Measurements from ENCODE around the gene DLGAP1.

DNA sequence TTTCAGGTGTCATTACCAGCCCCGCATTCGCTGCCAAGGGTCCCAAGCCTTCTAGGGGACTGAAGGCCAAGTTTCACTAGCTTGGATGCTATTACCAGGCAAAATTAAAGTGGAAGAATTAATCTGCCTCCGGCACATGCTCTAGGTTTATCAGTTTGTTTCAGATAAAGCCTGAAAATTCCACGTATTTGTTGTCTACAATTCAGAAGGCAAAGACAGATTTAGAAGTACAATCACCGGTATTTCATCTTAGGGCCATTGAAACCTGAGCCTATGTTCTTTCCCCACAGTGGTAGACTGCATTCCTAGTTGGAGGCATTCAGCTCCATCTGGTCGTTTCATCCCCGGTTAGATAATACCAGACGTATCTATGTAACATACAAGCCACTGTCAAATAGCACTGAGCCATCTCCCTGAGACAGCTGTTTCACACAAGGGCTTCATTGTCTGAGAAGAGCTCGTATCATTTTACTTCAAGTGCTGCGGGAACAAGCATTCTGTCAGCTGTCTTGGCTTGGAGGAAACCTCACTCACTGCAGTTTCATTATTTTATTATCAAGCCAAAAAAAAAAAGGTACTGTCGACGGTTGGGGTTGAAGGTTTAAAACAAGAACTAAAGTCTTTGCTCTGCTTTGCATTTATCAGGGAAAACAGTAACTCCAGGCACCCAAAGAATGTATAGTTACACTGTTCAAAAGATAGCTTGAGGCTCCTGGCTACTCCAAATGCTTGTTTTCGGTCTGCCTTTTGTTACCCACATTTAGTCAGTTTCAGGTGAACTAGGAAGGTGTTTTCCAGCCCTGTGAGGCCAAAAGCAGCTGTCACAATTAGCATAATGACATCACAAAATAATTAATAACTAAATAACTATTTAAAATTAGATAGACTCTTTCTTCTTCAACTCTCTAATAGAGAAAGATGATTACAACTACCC, 928.4 kb downstream of the DLGAP1 start:
- TF ChIP-seq, protein P1, sequence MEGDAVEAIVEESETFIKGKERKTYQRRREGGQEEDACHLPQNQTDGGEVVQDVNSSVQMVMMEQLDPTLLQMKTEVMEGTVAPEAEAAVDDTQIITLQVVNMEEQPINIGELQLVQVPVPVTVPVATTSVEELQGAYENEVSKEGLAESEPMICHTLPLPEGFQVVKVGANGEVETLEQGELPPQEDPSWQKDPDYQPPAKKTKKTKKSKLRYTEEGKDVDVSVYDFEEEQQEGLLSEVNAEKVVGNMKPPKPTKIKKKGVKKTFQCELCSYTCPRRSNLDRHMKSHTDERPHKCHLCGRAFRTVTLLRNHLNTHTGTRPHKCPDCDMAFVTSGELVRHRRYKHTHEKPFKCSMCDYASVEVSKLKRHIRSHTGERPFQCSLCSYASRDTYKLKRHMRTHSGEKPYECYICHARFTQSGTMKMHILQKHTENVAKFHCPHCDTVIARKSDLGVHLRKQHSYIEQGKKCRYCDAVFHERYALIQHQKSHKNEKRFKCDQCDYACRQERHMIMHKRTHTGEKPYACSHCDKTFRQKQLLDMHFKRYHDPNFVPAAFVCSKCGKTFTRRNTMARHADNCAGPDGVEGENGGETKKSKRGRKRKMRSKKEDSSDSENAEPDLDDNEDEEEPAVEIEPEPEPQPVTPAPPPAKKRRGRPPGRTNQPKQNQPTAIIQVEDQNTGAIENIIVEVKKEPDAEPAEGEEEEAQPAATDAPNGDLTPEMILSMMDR (IDR thresholded peaks at IDR 0.05): no peak
- no peak for TF ChIP-seq POLR2A (IDR thresholded peaks at IDR 0.05)

Measured in breast epithelium (tissue), 3 donors.